Dendritic cell treated with granulocyte-macrophage colony-stimulating factor and Interleukin-4, amounts not matched to agents 40 ng/mL and 50 ng/mL, for 4 days (primary cell): ENCODE measurements around the gene PARN.
"Not testable (repeated sequence)": the region's sequence is repeated elsewhere in the genome, so short reads cannot be mapped to it uniquely, and the experiment has no call there.

Experiments used
- H3K27ac Mint-ChIP-seq: one replicate; pipeline ENCODE4 v1.8.0; 2022; ENCODE audit warnings: mild to moderate bottlenecking, mixed read lengths
- H3K27me3 Mint-ChIP-seq: one replicate; pipeline ENCODE4 v1.8.0; 2022; ENCODE audit warnings: mild to moderate bottlenecking, mixed read lengths
- H3K36me3 Mint-ChIP-seq: one replicate; pipeline ENCODE4 v1.8.0; 2022; ENCODE audit warnings: low read depth, mixed read lengths
- H3K4me1 Mint-ChIP-seq: one replicate; pipeline ENCODE4 v1.8.0; 2022; ENCODE audit warnings: low read depth, mixed read lengths
- H3K4me3 Mint-ChIP-seq: one replicate; pipeline ENCODE4 v1.8.0; 2022; ENCODE audit warnings: mild to moderate bottlenecking, moderate library complexity, mixed read lengths
- H3K9me3 Mint-ChIP-seq: one replicate; pipeline ENCODE4 v1.8.0; 2022; ENCODE audit warnings: mixed read lengths
- intact Hi-C: fragments of 100-400 bp; cut with micrococcal nuclease; formaldehyde crosslinking; loops from one replicate; pipeline ENCODE4 v1.15.0; 2022

Gene PARN

DNA sequence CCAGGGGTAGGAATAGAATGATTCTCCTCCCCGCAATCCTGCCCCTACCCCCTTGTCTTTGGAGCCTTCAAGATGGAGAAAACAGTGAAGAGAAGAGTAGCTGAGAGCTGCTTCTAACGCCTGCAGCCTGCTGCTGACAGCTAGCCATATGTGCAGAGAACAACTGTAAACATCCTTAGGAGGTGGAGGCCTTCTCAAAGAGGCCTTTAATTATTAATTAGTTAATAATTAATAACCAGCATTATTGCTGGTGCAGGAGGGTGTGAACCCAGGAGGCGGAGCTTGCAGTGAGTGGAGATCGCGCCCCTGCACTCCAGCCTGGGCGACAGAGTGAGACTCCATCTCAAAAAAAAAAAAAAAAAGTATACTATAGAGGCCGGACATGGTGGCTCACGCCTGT lies 11.1 kb upstream of the PARN start:
- H3K36me3 Mint-ChIP-seq, result peaks cover 67% of the 10 kb centered on the region
- no peak overlapping the region for H3K27ac Mint-ChIP-seq
- H3K4me3 Mint-ChIP-seq, result no peak overlapping the region
- H3K4me1 Mint-ChIP-seq, result peaks cover 17% of the 10 kb centered on the region
- intact Hi-C loops, result no loop called here
- no peaks in the 10 kb centered on the region for H3K27me3 Mint-ChIP-seq
- H3K9me3 Mint-ChIP-seq, result no peaks in the 10 kb centered on the region

- no peak overlapping the region for H3K27ac Mint-ChIP-seq
- intact Hi-C loops, result no loop called here
- peaks cover 22% of the 10 kb centered on the region for H3K4me1 Mint-ChIP-seq
These were observed 10.5 kb upstream of the PARN start for GRCh38 chr16:14640538-14640937.

GRCh38 chr16:14636951-14637240 lies 6.8 kb upstream of the PARN start:
- intact Hi-C loops, H3K27me3 Mint-ChIP-seq, H3K4me3 Mint-ChIP-seq, H3K27ac Mint-ChIP-seq, H3K9me3 Mint-ChIP-seq: not testable (repeated sequence)
- H3K36me3 Mint-ChIP-seq, result peaks cover 66% of the 10 kb centered on the region
- H3K4me1 Mint-ChIP-seq, result peaks cover 33% of the 10 kb centered on the region

More at GRCh38 chr16:14640538-14640937, 10.5 kb upstream of the PARN start:
- Mint-ChIP-seq H3K27me3 (no peaks in the 10 kb centered on the region), H3K9me3 (no peaks in the 10 kb centered on the region), H3K36me3 (peaks cover 65% of the 10 kb centered on the region), H3K4me3 (no peak overlapping the region)

DNA sequence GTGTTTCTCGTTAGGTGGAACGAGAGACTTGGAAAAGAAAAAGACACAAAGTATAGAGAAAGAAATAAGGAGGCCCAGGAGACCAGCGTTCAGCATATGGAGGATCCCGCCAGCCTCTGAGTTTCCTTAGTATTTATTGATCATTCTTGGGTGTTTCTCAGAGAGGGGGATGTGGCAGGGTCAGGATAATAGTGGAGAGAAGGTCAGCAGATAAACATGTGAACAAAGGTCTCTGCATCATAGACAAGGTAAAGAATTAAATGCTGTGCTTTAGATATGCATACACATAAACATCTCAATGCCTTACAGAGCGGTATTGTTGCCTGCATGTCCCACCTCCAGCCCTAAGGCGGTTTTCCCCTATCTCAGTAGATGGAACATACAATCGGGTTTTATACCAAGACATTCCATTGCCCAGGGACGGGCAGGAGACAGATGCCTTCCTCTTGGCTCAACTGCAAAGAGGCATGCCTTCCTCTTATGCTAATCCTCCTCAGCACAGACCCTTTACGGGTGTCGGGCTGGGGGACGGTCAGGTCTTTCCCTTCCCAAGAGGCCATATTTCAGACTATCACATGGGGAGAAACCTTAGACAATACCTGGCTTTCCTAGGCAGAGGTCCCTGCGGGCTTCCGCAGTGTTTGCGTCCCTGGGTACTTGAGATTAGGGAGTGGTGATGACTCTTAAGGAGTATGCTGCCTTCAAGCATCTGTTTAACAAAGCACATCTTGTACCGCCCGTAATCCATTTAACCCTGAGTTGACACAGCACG lies 6.3 kb upstream of the PARN start:
- H3K36me3 Mint-ChIP-seq, result peaks cover 65% of the 10 kb centered on the region
- intact Hi-C loops, result not testable (repeated sequence)

DNA sequence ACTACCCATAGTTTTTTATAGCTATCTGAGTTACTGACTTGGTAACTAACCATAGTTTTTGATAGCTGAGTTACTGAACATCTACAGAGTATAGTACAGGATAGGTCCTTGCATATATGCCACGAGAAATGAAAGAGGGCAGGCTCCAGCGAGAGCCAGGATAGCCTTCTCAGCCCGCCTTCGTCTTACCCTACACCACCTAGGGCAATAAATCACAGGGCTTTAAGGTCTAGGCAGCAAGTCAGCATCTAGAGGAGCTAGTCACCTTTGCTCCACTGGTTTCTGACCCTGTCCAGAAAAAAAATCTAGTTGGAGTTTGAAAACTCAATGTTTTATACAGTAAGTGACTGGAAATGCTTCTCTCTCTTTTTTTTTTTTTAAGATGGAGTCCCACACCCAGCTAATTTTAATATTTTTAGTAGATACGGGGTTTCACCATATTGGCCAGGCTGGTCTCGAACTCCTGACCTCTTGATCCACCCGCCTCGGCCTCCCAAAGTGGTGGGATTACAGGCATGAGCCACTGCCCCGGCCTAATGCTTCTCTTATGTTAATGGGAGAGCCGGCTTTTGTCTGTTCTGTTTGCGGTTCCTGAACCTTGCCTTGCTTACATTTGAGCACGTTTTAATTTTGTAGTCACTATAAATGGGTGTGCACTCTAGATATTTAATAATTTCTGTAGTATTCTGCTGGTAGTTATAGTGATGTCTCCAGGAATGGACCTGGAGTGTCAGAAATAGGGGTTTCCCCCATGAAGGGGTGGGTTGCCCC lies 5.5 kb upstream of the PARN start:
- Mint-ChIP-seq H3K9me3 (no peaks in the 10 kb centered on the region), H3K36me3 (peaks cover 58% of the 10 kb centered on the region), H3K4me1 (peaks cover 32% of the 10 kb centered on the region), H3K4me3 (no peak overlapping the region), H3K27me3 (no peaks in the 10 kb centered on the region), H3K27ac (no peak overlapping the region)
- intact Hi-C loops, result no loop called here

More for the DNA sequence above, 6.3 kb upstream of the PARN start:
- not testable (repeated sequence) for H3K9me3 Mint-ChIP-seq, H3K4me3 Mint-ChIP-seq, H3K27me3 Mint-ChIP-seq, H3K27ac Mint-ChIP-seq
- peaks cover 31% of the 10 kb centered on the region for H3K4me1 Mint-ChIP-seq

GRCh38 chr16:14634389-14634725 lies 4.3 kb upstream of the PARN start:
- Mint-ChIP-seq H3K4me3 (peak overlapping the region; percentile 95), H3K36me3 (peaks cover 56% of the 10 kb centered on the region), H3K4me1 (peaks cover 30% of the 10 kb centered on the region), H3K27me3 (no peaks in the 10 kb centered on the region), H3K9me3 (no peaks in the 10 kb centered on the region), H3K27ac (no peak overlapping the region)
- intact Hi-C loops, result loop anchor here (5.0 kb wide), 1 partner anchor 632 kb away; no protein-coding TSS in a partner anchor

GRCh38 chr16:14632693-14633569 lies 2.9 kb upstream of the PARN start, which contains the start of gene BFAR:
Gene BFAR, plus strand, starts transcription at chr16:14632951. Its CDS starts 11,396 bp downstream, at chr16:14644347.
- Mint-ChIP-seq H3K27me3 (no peaks in the 10 kb centered on the region), H3K27ac (peak within 1 kb of the TSS; percentile 85), H3K4me3 (peak within 1 kb of the TSS; percentile 95), H3K36me3 (peaks cover 57% of the 10 kb centered on the region), H3K4me1 (peaks cover 38% of the 10 kb centered on the region), H3K9me3 (no peaks in the 10 kb centered on the region)
- intact Hi-C loops, result loop anchor here (5.0 kb wide), 1 partner anchor 631 kb away; no protein-coding TSS in a partner anchor

- peak overlapping the region; percentile 97 for H3K27ac Mint-ChIP-seq
- H3K27me3 Mint-ChIP-seq, H3K9me3 Mint-ChIP-seq: not testable (repeated sequence)
- intact Hi-C loops, result loop anchor here (5.0 kb wide), 1 partner anchor 628 kb away; no protein-coding TSS in a partner anchor
- H3K36me3 Mint-ChIP-seq, result peaks cover 66% of the 10 kb centered on the region
- peaks cover 31% of the 10 kb centered on the region for H3K4me1 Mint-ChIP-seq
- peak overlapping the region; percentile 88 for H3K4me3 Mint-ChIP-seq
These were observed 715 bp upstream of the PARN start for GRCh38 chr16:14630620-14631330.

- Mint-ChIP-seq H3K4me1 (peaks cover 23% of the 10 kb centered on the region), H3K36me3 (peaks cover 70% of the 10 kb centered on the region), H3K9me3 (no peaks in the 10 kb centered on the region), H3K27me3 (no peaks in the 10 kb centered on the region), H3K27ac (peak overlapping the region; percentile 97), H3K4me3 (peak overlapping the region; percentile 88)
- intact Hi-C loops, result no loop called here
These were observed 495 bp downstream of the PARN start for GRCh38 chr16:14629612-14629918.

- Mint-ChIP-seq H3K4me1 (peaks cover 17% of the 10 kb centered on the region), H3K27ac (peak overlapping the region; percentile 97), H3K9me3 (no peaks in the 10 kb centered on the region), H3K4me3 (peak overlapping the region; percentile 88), H3K27me3 (no peaks in the 10 kb centered on the region), H3K36me3 (peaks cover 70% of the 10 kb centered on the region)
- intact Hi-C loops, result no loop called here
These were observed 1.1 kb downstream of the PARN start for GRCh38 chr16:14628806-14629611.

- H3K36me3 Mint-ChIP-seq, result peaks cover 78% of the 10 kb centered on the region
- H3K9me3 Mint-ChIP-seq, result no peaks in the 10 kb centered on the region
- H3K27me3 Mint-ChIP-seq, result no peaks in the 10 kb centered on the region
- peaks cover 16% of the 10 kb centered on the region for H3K4me1 Mint-ChIP-seq
- H3K27ac Mint-ChIP-seq, result no peak overlapping the region
- H3K4me3 Mint-ChIP-seq, result no peak overlapping the region
- intact Hi-C loops, result no loop called here
These were observed 3.0 kb downstream of the PARN start for GRCh38 chr16:14627078-14627477.

DNA sequence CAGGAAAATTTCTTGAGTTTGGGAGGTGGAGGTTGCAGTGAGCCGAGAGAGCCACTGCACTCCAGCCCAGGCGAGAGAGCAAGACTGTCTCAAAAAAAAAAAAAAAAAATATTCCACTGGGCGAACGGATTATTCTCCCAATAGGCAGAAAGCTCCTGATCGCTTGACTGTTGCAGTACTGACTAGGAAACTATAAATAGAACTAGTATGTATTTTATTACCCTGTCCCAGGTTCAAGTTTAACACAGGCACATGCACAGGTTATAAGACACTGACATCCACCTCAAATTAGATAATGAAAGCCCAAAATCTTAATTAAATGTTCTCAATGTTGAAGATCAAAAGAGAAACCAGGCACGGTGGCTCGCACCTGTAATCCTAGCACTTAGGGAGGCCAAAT lies 11.5 kb downstream of the PARN start:
- no peaks in the 10 kb centered on the region for H3K27me3 Mint-ChIP-seq
- no peak overlapping the region for H3K27ac Mint-ChIP-seq
- H3K9me3 Mint-ChIP-seq, result no peaks in the 10 kb centered on the region
- H3K36me3 Mint-ChIP-seq, result peaks cover 94% of the 10 kb centered on the region
- no peak overlapping the region for H3K4me3 Mint-ChIP-seq
- no peaks in the 10 kb centered on the region for H3K4me1 Mint-ChIP-seq
- intact Hi-C loops, result no loop called here

GRCh38 chr16:14616280-14616679 lies 13.8 kb downstream of the PARN start:
- Mint-ChIP-seq H3K4me1 (no peaks in the 10 kb centered on the region), H3K36me3 (peaks cover 93% of the 10 kb centered on the region), H3K9me3 (no peaks in the 10 kb centered on the region), H3K27ac (no peak overlapping the region), H3K4me3 (no peak overlapping the region), H3K27me3 (no peaks in the 10 kb centered on the region)
- intact Hi-C loops, result no loop called here
